Stimulated activated effector memory CD8-positive, alpha-beta T cell treated with anti-CD3 and anti-CD28 coated beads, Interleukin-12 subunit alpha, Interleukin-12 subunit beta, amount 100 ng/mL, for 72 hours (primary cell): ENCODE measurements around the gene DNMT3A.

Experiments
- ATAC-seq: fragments of 150-1000 bp; cut with Tn5 transposase; 2 replicates; pipeline ENCODE4 v1.10.0; 2021
- DNase-seq, 2 donors: peaks; one replicate each; pipeline ENCODE4 v3.0.0; 2021 to 2022; ENCODE audit warnings: low spot score in 2 of 2
- H3K27ac Mint-ChIP-seq: one replicate; pipeline ENCODE4 v1.8.0; 2022; ENCODE audit warnings: mild to moderate bottlenecking, mixed read lengths
- H3K36me3 Mint-ChIP-seq: one replicate; pipeline ENCODE4 v1.8.0; 2022; ENCODE audit warnings: mild to moderate bottlenecking, mixed read lengths
- H3K4me1 Mint-ChIP-seq: one replicate; pipeline ENCODE4 v1.8.0; 2022; ENCODE audit warnings: mixed read lengths
- H3K4me3 Mint-ChIP-seq: one replicate; pipeline ENCODE4 v1.8.0; 2022; ENCODE audit warnings: mild to moderate bottlenecking, mixed read lengths
- H3K9me3 Mint-ChIP-seq: one replicate; pipeline ENCODE4 v1.8.0; 2022; ENCODE audit warnings: mixed read lengths

The DNMT3A gene

GRCh38 chr2:25268139-25268538, 73.6 kb downstream of the DNMT3A start:
- no peak for ATAC-seq
- peaks cover 32% of the 10 kb centered on the region for H3K4me1 Mint-ChIP-seq

GRCh38 chr2:25266399-25266798, 75.3 kb downstream of the DNMT3A start:
- H3K4me1 Mint-ChIP-seq, result peaks cover 42% of the 10 kb centered on the region
- no peak for ATAC-seq
- H3K4me3 Mint-ChIP-seq, result no peak overlapping the region
- H3K36me3 Mint-ChIP-seq, result peaks cover 97% of the 10 kb centered on the region
- DNase-seq, result no peak
- no peaks in the 10 kb centered on the region for H3K9me3 Mint-ChIP-seq
- peak overlapping the region; percentile 76 for H3K27ac Mint-ChIP-seq

More at GRCh38 chr2:25268139-25268538, 73.6 kb downstream of the DNMT3A start:
- H3K27ac Mint-ChIP-seq, result peak overlapping the region; percentile 37
- H3K36me3 Mint-ChIP-seq, result peaks cover 100% of the 10 kb centered on the region
- DNase-seq, result no peak
- no peak overlapping the region for H3K4me3 Mint-ChIP-seq
- no peaks in the 10 kb centered on the region for H3K9me3 Mint-ChIP-seq

- DNase-seq, result no peak
- Mint-ChIP-seq H3K36me3 (peaks cover 94% of the 10 kb centered on the region), H3K27ac (peak overlapping the region; percentile 76), H3K4me1 (peaks cover 42% of the 10 kb centered on the region), H3K9me3 (no peaks in the 10 kb centered on the region), H3K4me3 (no peak overlapping the region)
- ATAC-seq, result peak; percentile 37
These were observed 75.9 kb downstream of the DNMT3A start for GRCh38 chr2:25265802-25266201.

GRCh38 chr2:25265001-25265400, 76.7 kb downstream of the DNMT3A start:
- peaks cover 36% of the 10 kb centered on the region for H3K4me1 Mint-ChIP-seq
- no peak overlapping the region for H3K4me3 Mint-ChIP-seq
- ATAC-seq, result no peak
- no peaks in the 10 kb centered on the region for H3K9me3 Mint-ChIP-seq
- no peak for DNase-seq
- peaks cover 94% of the 10 kb centered on the region for H3K36me3 Mint-ChIP-seq
- H3K27ac Mint-ChIP-seq, result no peak overlapping the region

DNA sequence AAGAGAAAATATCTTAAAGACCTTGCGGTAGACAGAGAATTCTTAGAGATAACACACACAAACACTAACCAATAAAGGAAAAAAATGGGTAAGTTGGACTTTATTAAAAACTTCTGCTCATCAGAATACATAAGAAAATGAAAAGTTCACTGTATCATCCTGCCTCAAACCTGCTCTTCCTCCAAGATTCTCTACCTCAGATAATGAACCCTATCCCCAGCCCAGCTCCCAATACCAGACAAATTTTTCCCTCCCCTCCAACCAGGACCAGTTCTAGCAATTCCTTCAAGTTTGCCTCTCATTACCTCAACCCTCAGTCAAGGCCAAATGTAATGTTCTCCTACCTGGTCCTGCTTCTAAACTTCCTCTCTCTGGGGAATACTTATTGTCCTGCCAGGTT, 79.4 kb downstream of the DNMT3A start:
- no peak for ATAC-seq
- Mint-ChIP-seq H3K4me3 (no peak overlapping the region), H3K27ac (peak overlapping the region; percentile 14), H3K9me3 (no peaks in the 10 kb centered on the region), H3K36me3 (peaks cover 89% of the 10 kb centered on the region), H3K4me1 (peaks cover 21% of the 10 kb centered on the region)
- no peak for DNase-seq

- H3K27ac Mint-ChIP-seq, result peak overlapping the region; percentile 74
- no peaks in the 10 kb centered on the region for H3K9me3 Mint-ChIP-seq
- H3K4me1 Mint-ChIP-seq, result peaks cover 32% of the 10 kb centered on the region
- ATAC-seq, result no peak
- H3K36me3 Mint-ChIP-seq, result peaks cover 84% of the 10 kb centered on the region
- H3K4me3 Mint-ChIP-seq, result no peak overlapping the region
- no peak for DNase-seq
These were observed 82.0 kb downstream of the DNMT3A start for GRCh38 chr2:25259737-25260124.

- peaks cover 34% of the 10 kb centered on the region for H3K4me1 Mint-ChIP-seq
- no peak overlapping the region for H3K4me3 Mint-ChIP-seq
- H3K36me3 Mint-ChIP-seq, result peaks cover 82% of the 10 kb centered on the region
- DNase-seq, result no peak
- peak overlapping the region; percentile 81 for H3K27ac Mint-ChIP-seq
- no peak for ATAC-seq
- no peaks in the 10 kb centered on the region for H3K9me3 Mint-ChIP-seq
These were observed 82.6 kb downstream of the DNMT3A start for GRCh38 chr2:25258847-25259736.

GRCh38 chr2:25257931-25258846, 83.5 kb downstream of the DNMT3A start:
- no peak for ATAC-seq
- H3K27ac Mint-ChIP-seq, result peak overlapping the region; percentile 81
- DNase-seq, result no peak

GRCh38 chr2:25257032-25257552, 84.6 kb downstream of the DNMT3A start:
- H3K27ac Mint-ChIP-seq, result peak overlapping the region; percentile 73
- peaks cover 80% of the 10 kb centered on the region for H3K36me3 Mint-ChIP-seq
- no peak overlapping the region for H3K4me3 Mint-ChIP-seq
- peaks cover 36% of the 10 kb centered on the region for H3K4me1 Mint-ChIP-seq
- ATAC-seq (no peak), DNase-seq (no peak)
- no peaks in the 10 kb centered on the region for H3K9me3 Mint-ChIP-seq

More at GRCh38 chr2:25257931-25258846, 83.5 kb downstream of the DNMT3A start:
- Mint-ChIP-seq H3K4me3 (no peak overlapping the region), H3K9me3 (no peaks in the 10 kb centered on the region), H3K4me1 (peaks cover 38% of the 10 kb centered on the region), H3K36me3 (peaks cover 82% of the 10 kb centered on the region)

- Mint-ChIP-seq H3K27ac (peak overlapping the region; percentile 73), H3K9me3 (no peaks in the 10 kb centered on the region), H3K36me3 (peaks cover 76% of the 10 kb centered on the region), H3K4me3 (no peak overlapping the region), H3K4me1 (peaks cover 36% of the 10 kb centered on the region)
- DNase-seq, result no peak
- ATAC-seq, result no peak
These were observed 85.2 kb downstream of the DNMT3A start for GRCh38 chr2:25256488-25256875.

- Mint-ChIP-seq H3K4me1 (peaks cover 42% of the 10 kb centered on the region), H3K27ac (peak overlapping the region; percentile 73), H3K9me3 (no peaks in the 10 kb centered on the region), H3K36me3 (peaks cover 78% of the 10 kb centered on the region), H3K4me3 (no peak overlapping the region)
- DNase-seq (no peak), ATAC-seq (no peak)
These were observed 85.8 kb downstream of the DNMT3A start for GRCh38 chr2:25255745-25256487.

DNA sequence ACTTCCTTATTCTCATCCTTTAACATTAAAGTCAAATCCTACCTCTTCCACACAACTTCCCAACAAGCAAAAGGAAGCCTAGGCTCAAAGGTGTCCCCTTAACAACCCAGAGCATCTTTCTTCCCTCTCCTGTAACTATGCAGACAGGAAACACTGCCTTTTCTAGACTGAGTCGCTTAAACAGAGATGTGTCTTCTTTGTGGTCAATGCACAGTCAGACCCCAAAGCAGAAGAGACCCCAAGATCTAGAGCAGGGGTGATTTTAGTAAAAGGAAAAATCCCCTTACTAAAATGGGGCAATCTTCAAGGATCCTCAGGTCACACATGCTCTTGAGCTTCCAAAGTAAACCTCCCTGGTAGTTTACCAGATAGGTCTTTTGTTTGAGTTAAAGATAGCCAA, 86.8 kb downstream of the DNMT3A start:
- no peak for DNase-seq
- H3K27ac Mint-ChIP-seq, result peak overlapping the region; percentile 73
- peaks cover 68% of the 10 kb centered on the region for H3K36me3 Mint-ChIP-seq
- peaks cover 50% of the 10 kb centered on the region for H3K4me1 Mint-ChIP-seq
- H3K4me3 Mint-ChIP-seq, result no peak overlapping the region
- peak; percentile 56 for ATAC-seq
- H3K9me3 Mint-ChIP-seq, result no peaks in the 10 kb centered on the region

GRCh38 chr2:25253153-25253626, 88.5 kb downstream of the DNMT3A start:
- peaks cover 65% of the 10 kb centered on the region for H3K36me3 Mint-ChIP-seq
- H3K4me3 Mint-ChIP-seq, result peak overlapping the region; percentile 68
- H3K27ac Mint-ChIP-seq, result peak overlapping the region; percentile 83
- no peak for DNase-seq
- H3K9me3 Mint-ChIP-seq, result no peaks in the 10 kb centered on the region
- ATAC-seq, result no peak
- H3K4me1 Mint-ChIP-seq, result peaks cover 58% of the 10 kb centered on the region

DNA sequence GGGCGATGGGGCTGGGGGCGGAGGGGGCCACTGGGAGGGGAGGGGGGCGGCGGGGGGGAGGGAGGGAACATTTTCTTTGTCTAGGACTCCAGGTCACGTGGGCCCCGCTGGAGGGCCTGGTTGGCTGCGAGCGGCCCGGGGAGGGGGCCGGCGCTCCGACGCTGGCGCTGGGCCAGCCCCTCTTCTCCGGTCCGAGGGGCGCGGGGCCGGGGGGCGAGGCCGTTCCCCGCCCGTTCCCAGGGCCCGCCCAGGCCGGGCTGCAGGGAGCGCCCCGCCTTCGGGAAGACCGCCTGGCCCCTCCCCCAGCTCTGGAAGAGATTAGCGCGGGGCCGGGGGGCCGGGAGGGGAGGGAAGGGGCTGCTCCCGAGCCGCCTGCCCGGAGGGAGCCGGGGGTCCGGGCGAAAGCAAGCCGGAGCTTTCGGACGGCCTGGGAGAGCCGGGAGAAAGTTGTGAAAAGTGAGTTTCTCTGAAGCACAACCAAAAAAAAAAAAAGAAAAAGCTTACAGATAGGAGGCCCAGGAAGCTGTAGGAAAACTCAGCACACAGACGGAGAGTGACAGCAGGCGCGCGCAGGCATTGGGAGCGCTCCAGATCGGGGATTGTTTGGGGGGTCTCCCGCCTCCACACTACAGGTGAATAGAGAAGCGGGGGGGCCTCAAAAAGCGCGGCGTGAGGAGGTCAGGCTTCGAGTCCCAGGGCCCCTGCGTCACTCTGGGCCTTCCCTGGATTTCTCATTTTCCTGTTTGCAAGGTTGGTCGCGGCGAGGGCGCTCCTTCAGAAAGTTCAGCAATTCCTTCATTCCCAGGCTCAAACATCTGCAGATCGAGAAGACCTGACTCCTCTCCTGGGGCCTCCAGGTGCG, 89.2 kb downstream of the DNMT3A start:
- ATAC-seq, result peak; percentile 61
- Mint-ChIP-seq H3K4me3 (peak overlapping the region; percentile 68), H3K27ac (peak overlapping the region; percentile 83), H3K4me1 (peaks cover 58% of the 10 kb centered on the region), H3K9me3 (no peaks in the 10 kb centered on the region), H3K36me3 (peaks cover 65% of the 10 kb centered on the region)
- peak in 1 of 2 donors; percentile 60 for DNase-seq
